ENCODE measurements around the gene FAR2. TPM values are rescaled to one million over a fixed set of nuclear protein-coding genes. Genes with fewer than 3 reads are reported as not detected.

The FAR2 gene
- total RNA-seq, 2 donors from 2014 or later = 6.2 TPM

GRCh38 chr12:29226616-29227015 is 77.5 kb downstream of the FAR2 start:
- intact Hi-C loops (cut with DNase I) = no loop called here
- no peak for ATAC-seq

GRCh38 chr12:29228474-29229157 is 79.5 kb downstream of the FAR2 start:
- DNase-seq (no peak), ATAC-seq (no peak)
- intact Hi-C loops (cut with DNase I) = no loop called here

More at GRCh38 chr12:29226616-29227015, 77.5 kb downstream of the FAR2 start:
- DNase-seq = no peak

- intact Hi-C loops (cut with DNase I) = no loop called here
- ATAC-seq (no peak), DNase-seq (no peak)
Observed at GRCh38 chr12:29229158-29229505, 80.1 kb downstream of the FAR2 start.

GRCh38 chr12:29229937-29230336 is 80.9 kb downstream of the FAR2 start:
- no peak for ATAC-seq
- intact Hi-C loops (cut with DNase I) = no loop called here

GRCh38 chr12:29230800-29231560 is 81.9 kb downstream of the FAR2 start:
- intact Hi-C loops (cut with DNase I) = no loop called here
- ATAC-seq (no peak), DNase-seq (no peak)

More at GRCh38 chr12:29229937-29230336, 80.9 kb downstream of the FAR2 start:
- no peak for DNase-seq

- peak in 1 of 2 donors; percentile 23 for ATAC-seq
- no peak for DNase-seq
- intact Hi-C loops (cut with DNase I) = no loop called here
Observed at GRCh38 chr12:29232086-29232485, 83.0 kb downstream of the FAR2 start.

- ATAC-seq = no peak
- intact Hi-C loops (cut with DNase I) = no loop called here
- no peak for DNase-seq
Observed at GRCh38 chr12:29234552-29234951, 85.5 kb downstream of the FAR2 start.

- DNase-seq (no peak), ATAC-seq (no peak)
- intact Hi-C loops (cut with DNase I) = no loop called here
Observed at GRCh38 chr12:29234965-29235626, 86.0 kb downstream of the FAR2 start.

- DNase-seq (no peak), ATAC-seq (no peak)
Observed at GRCh38 chr12:29238822-29239291, 89.8 kb downstream of the FAR2 start.

GRCh38 chr12:29239336-29239735 is 90.3 kb downstream of the FAR2 start:
- intact Hi-C loops (cut with DNase I) = no loop called here
- ATAC-seq = no peak
- no peak for DNase-seq

More at GRCh38 chr12:29238822-29239291, 89.8 kb downstream of the FAR2 start:
- intact Hi-C loops (cut with DNase I) = no loop called here

- intact Hi-C loops (cut with DNase I) = no loop called here
- DNase-seq (no peak), ATAC-seq (no peak)
Observed at GRCh38 chr12:29240441-29240840, 91.4 kb downstream of the FAR2 start.

GRCh38 chr12:29241821-29242591 is 92.9 kb downstream of the FAR2 start:
- intact Hi-C loops (cut with DNase I) = no loop called here
- DNase-seq = peak; percentile 36
- peak; percentile 94 to 97 for ATAC-seq

- peak in 1 of 2 donors; percentile 72 for ATAC-seq
- intact Hi-C loops (cut with DNase I) = no loop called here
- no peak for DNase-seq
Observed at GRCh38 chr12:29242921-29243431, 93.9 kb downstream of the FAR2 start.

- no peak for DNase-seq
- no peak for ATAC-seq
- intact Hi-C loops (cut with DNase I) = no loop called here
Observed at GRCh38 chr12:29244159-29244765, 95.2 kb downstream of the FAR2 start.

GRCh38 chr12:29245246-29245645 is 96.2 kb downstream of the FAR2 start:
- no peak for DNase-seq
- no peak for ATAC-seq
- intact Hi-C loops (cut with DNase I) = no loop called here

GRCh38 chr12:29249930-29250329 is 100.9 kb downstream of the FAR2 start:
- intact Hi-C loops (cut with DNase I) = no loop called here
- no peak for ATAC-seq
- no peak for DNase-seq

GRCh38 chr12:29253906-29254625 is 105.0 kb downstream of the FAR2 start:
- intact Hi-C loops (cut with DNase I) = no loop called here
- DNase-seq = no peak
- ATAC-seq = no peak

GRCh38 chr12:29255042-29255441 is 106.0 kb downstream of the FAR2 start:
- intact Hi-C loops (cut with DNase I) = no loop called here
- ATAC-seq = peak; percentile 27 to 70

More at GRCh38 chr12:29255042-29255441, 106.0 kb downstream of the FAR2 start:
- no peak for DNase-seq

Measured in left cardiac atrium (tissue), 4 donors.